Activated CD8-positive, alpha-beta memory T cell treated with anti-CD3 and anti-CD28 coated beads for 24 hours (primary cell): ENCODE results near the gene EFCAB6.
"Not testable (repeated sequence)": the region's sequence is repeated elsewhere in the genome, so short reads cannot be mapped to it uniquely, and the experiment has no call there.

Experiments used
- DNase-seq: peaks from one replicate; pipeline ENCODE4 v3.0.0-alpha.2; 2020

The EFCAB6 gene

GRCh38 chr22:43689356-43689755, 122.7 kb downstream of the EFCAB6 start:
- no peak for DNase-seq

GRCh38 chr22:43682851-43683250, 129.3 kb downstream of the EFCAB6 start:
- DNase-seq: no peak

- no peak for DNase-seq
Observed at GRCh38 chr22:43681731-43682360, 130.3 kb downstream of the EFCAB6 start.

- DNase-seq: no peak
Observed at GRCh38 chr22:43670513-43670912, 141.6 kb downstream of the EFCAB6 start.

GRCh38 chr22:43669190-43669589, 142.9 kb downstream of the EFCAB6 start:
- DNase-seq: no peak

GRCh38 chr22:43667656-43668055, 144.4 kb downstream of the EFCAB6 start:
- DNase-seq: no peak

GRCh38 chr22:43666457-43666856, 145.6 kb downstream of the EFCAB6 start:
- no peak for DNase-seq

GRCh38 chr22:43658823-43659222, 153.3 kb downstream of the EFCAB6 start:
- DNase-seq: no peak

GRCh38 chr22:43656581-43656980, 155.5 kb downstream of the EFCAB6 start:
- DNase-seq: not testable (repeated sequence)

GRCh38 chr22:43654271-43654670, 157.8 kb downstream of the EFCAB6 start:
- DNase-seq: no peak

GRCh38 chr22:43652845-43653244, 159.3 kb downstream of the EFCAB6 start:
- no peak for DNase-seq

GRCh38 chr22:43643387-43643786, 168.7 kb downstream of the EFCAB6 start:
- DNase-seq: no peak

- no peak for DNase-seq
Observed at GRCh38 chr22:43642319-43643206, 169.5 kb downstream of the EFCAB6 start.

- no peak for DNase-seq
Observed at GRCh38 chr22:43639228-43639948, 172.7 kb downstream of the EFCAB6 start.

GRCh38 chr22:43637275-43638260, 174.5 kb downstream of the EFCAB6 start:
- no peak for DNase-seq

- DNase-seq: no peak
Observed at GRCh38 chr22:43636086-43636485, 176.0 kb downstream of the EFCAB6 start.

- no peak for DNase-seq
Observed at GRCh38 chr22:43635101-43635500, 177.0 kb downstream of the EFCAB6 start.

GRCh38 chr22:43634316-43634715, 177.8 kb downstream of the EFCAB6 start:
- DNase-seq: no peak

- no peak for DNase-seq
Observed at GRCh38 chr22:43633631-43634285, 178.3 kb downstream of the EFCAB6 start.

GRCh38 chr22:43631846-43632245, 180.3 kb downstream of the EFCAB6 start:
- no peak for DNase-seq

- DNase-seq: no peak
Observed at GRCh38 chr22:43631201-43631600, 180.9 kb downstream of the EFCAB6 start.

GRCh38 chr22:43630451-43630850, 181.7 kb downstream of the EFCAB6 start:
- DNase-seq: no peak
